ENCODE data around the gene LRRC15.

Gene LRRC15

GRCh38 chr3:194386648-194387047, 17.1 kb upstream of the LRRC15 start:
- TF ChIP-seq, protein P1, sequence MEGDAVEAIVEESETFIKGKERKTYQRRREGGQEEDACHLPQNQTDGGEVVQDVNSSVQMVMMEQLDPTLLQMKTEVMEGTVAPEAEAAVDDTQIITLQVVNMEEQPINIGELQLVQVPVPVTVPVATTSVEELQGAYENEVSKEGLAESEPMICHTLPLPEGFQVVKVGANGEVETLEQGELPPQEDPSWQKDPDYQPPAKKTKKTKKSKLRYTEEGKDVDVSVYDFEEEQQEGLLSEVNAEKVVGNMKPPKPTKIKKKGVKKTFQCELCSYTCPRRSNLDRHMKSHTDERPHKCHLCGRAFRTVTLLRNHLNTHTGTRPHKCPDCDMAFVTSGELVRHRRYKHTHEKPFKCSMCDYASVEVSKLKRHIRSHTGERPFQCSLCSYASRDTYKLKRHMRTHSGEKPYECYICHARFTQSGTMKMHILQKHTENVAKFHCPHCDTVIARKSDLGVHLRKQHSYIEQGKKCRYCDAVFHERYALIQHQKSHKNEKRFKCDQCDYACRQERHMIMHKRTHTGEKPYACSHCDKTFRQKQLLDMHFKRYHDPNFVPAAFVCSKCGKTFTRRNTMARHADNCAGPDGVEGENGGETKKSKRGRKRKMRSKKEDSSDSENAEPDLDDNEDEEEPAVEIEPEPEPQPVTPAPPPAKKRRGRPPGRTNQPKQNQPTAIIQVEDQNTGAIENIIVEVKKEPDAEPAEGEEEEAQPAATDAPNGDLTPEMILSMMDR (IDR thresholded peaks at IDR 0.05; ENCODE audit: insufficient read depth, low read depth, low read length, missing control alignments) = no peak
- H3K4me3 ChIP-seq (ENCODE audit: low read depth, low read length) = no peak overlapping the region
- no peak for DNase-seq (ENCODE audit: low read depth)

DNA sequence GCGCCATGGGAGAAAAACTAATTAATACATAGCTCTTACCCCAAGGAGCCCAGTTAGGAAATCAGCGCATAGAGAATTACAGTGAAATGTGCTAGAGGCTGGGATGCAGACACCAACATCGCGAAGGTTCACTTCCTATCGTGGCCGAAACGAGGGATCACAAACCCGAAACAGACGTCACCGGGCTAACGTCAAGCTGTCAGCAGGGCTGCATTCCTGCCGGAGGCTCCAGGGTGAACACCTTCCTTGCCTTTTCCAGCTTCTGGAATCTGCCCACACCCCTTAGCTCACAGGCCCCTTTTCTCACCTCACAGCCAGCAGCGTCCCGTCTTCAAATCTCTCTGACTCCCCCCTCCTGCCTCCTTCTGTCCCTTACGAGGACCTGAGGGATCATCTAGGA, 16.5 kb upstream of the LRRC15 start:
- no peak overlapping the region for H3K4me3 ChIP-seq (ENCODE audit: low read depth, low read length)
- DNase-seq (ENCODE audit: low read depth) = no peak
- TF ChIP-seq, protein P1 (IDR thresholded peaks at IDR 0.05; ENCODE audit: insufficient read depth, low read depth, low read length, missing control alignments) = no peak

GRCh38 chr3:194384569-194385001, 15.0 kb upstream of the LRRC15 start:
- no peak overlapping the region for H3K4me3 ChIP-seq (ENCODE audit: low read depth, low read length)
- TF ChIP-seq, protein P1 (IDR thresholded peaks at IDR 0.05; ENCODE audit: insufficient read depth, low read depth, low read length, missing control alignments) = no peak
- DNase-seq (ENCODE audit: low read depth) = no peak

GRCh38 chr3:194384156-194384555, 14.6 kb upstream of the LRRC15 start:
- no peak overlapping the region for H3K4me3 ChIP-seq (ENCODE audit: low read depth, low read length)
- TF ChIP-seq, protein P1 (IDR thresholded peaks at IDR 0.05; ENCODE audit: insufficient read depth, low read depth, low read length, missing control alignments) = no peak
- no peak for DNase-seq (ENCODE audit: low read depth)

GRCh38 chr3:194383276-194383940, 13.9 kb upstream of the LRRC15 start:
- TF ChIP-seq, protein P1 (IDR thresholded peaks at IDR 0.05; ENCODE audit: insufficient read depth, low read depth, low read length, missing control alignments) = no peak
- DNase-seq (ENCODE audit: low read depth) = no peak
- H3K4me3 ChIP-seq (ENCODE audit: low read depth, low read length) = no peak overlapping the region

DNA sequence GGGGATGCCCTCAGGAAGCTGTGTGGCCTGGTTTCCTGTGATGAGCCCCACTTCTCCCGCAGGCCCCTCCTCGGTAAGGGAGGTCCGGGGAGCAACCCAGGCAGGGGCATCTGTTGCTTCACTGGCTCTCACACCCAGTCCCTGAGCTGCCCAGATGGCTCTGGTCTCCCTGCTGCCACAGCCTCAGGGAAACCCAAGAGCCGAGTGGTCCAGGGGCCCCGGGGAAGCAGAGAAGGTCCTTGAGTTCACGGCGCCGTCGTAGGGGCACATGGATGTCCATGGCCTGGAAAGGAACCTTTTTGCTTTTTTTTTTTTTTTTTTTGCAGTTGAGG, 13.3 kb upstream of the LRRC15 start:
- no peak overlapping the region for H3K4me3 ChIP-seq (ENCODE audit: low read depth, low read length)
- TF ChIP-seq, protein P1 (IDR thresholded peaks at IDR 0.05; ENCODE audit: insufficient read depth, low read depth, low read length, missing control alignments) = no peak
- DNase-seq (ENCODE audit: low read depth) = no peak
